H1 (cell line): ENCODE measurements around the gene PARD3. TPM values are rescaled to one million over a fixed set of nuclear protein-coding genes. Genes with fewer than 3 reads are reported as not detected.

ENCODE experiments used
- ATF2 ChIP-seq: IDR thresholded peaks from 2 replicates; pipeline ENCODE4 v1.6.1; 2012; ENCODE audit warnings: low read length, inconsistent platforms
- BCL11A ChIP-seq, 2 experiments: IDR thresholded peaks; one replicate each; pipeline ENCODE4 v1.6.1; 2011; ENCODE audit warnings: low read depth in 2 of 2, low read length in 2 of 2, mild to moderate bottlenecking in 2 of 2
- CREB1 ChIP-seq: IDR thresholded peaks from 2 replicates; pipeline ENCODE4 v1.6.1; 2012; ENCODE audit warnings: inconsistent platforms
- FOSL1 ChIP-seq: IDR thresholded peaks from 2 replicates; pipeline ENCODE4 v1.6.1; 2011; ENCODE audit warnings: mild to moderate bottlenecking, low read depth, low read length, moderate library complexity; ENCODE audit not compliant: insufficient read depth
- HDAC2 ChIP-seq, 2 experiments: fragments of 300-600 bp in 1 of 2; sonication (generic) in 1 of 2; IDR thresholded peaks; 2 replicates each; pipeline ENCODE4 v1.6.1; 2011 to 2012; ENCODE audit warnings: low read depth in 2 of 2, low read length in 2 of 2, mild to moderate bottlenecking in 2 of 2, moderate library complexity in 2 of 2, borderline replicate concordance in 1 of 2, inconsistent platforms in 1 of 2
- PHF8 ChIP-seq: fragments of 200-600 bp; sonication (generic); conservative IDR thresholded peaks from 2 replicates; pipeline ENCODE4 v1.7.1; 2012; ENCODE audit warnings: low read depth, mild to moderate bottlenecking, inconsistent platforms, low read length, moderate library complexity
- RBBP5 ChIP-seq: IDR thresholded peaks from 2 replicates; pipeline ENCODE4 v1.7.1; 2012; ENCODE audit warnings: low read depth, mild to moderate bottlenecking, inconsistent platforms, low read length, moderate library complexity, borderline replicate concordance
- TAF1 ChIP-seq: IDR thresholded peaks from 2 replicates; pipeline ENCODE4 v1.6.1; 2011; ENCODE audit warnings: mild to moderate bottlenecking, low read depth, low read length
- polyA plus RNA-seq, 7 experiments: library from polyadenylated mRNA; depleted of rRNA in 3 of 7; stranded (reverse) in 5 of 7; unstranded in 2 of 7; fragments of >200 nt in 5 of 7; fragments of 200-250 nt in 2 of 7; gene quantifications; 1 replicate in 5 of 7; 2 replicates in 1 of 7; 4 replicates in 1 of 7; pipeline versions ENCODE4 v1.2.1 to v1.2.3, GENCODE V29; 2011 to 2013; ENCODE audit warnings: missing spikeins in 2 of 7, mixed read lengths in 2 of 7
- total RNA-seq: library from RNA; stranded (reverse); fragmentation: NEBNext Ultra II Directional; extraction: Animal tissue kit (Norgen Biotek cat#: 25700); gene quantifications from 2 replicates; pipeline ENCODE4 v1.2.1, GENCODE V29; 2021

The PARD3 gene
- total and polyA plus RNA-seq, 2 of the 8 experiments (the other 6 are each of a cell fraction or from before 2014, with no cell fraction given) = 19.7 to 49.1 TPM

DNA sequence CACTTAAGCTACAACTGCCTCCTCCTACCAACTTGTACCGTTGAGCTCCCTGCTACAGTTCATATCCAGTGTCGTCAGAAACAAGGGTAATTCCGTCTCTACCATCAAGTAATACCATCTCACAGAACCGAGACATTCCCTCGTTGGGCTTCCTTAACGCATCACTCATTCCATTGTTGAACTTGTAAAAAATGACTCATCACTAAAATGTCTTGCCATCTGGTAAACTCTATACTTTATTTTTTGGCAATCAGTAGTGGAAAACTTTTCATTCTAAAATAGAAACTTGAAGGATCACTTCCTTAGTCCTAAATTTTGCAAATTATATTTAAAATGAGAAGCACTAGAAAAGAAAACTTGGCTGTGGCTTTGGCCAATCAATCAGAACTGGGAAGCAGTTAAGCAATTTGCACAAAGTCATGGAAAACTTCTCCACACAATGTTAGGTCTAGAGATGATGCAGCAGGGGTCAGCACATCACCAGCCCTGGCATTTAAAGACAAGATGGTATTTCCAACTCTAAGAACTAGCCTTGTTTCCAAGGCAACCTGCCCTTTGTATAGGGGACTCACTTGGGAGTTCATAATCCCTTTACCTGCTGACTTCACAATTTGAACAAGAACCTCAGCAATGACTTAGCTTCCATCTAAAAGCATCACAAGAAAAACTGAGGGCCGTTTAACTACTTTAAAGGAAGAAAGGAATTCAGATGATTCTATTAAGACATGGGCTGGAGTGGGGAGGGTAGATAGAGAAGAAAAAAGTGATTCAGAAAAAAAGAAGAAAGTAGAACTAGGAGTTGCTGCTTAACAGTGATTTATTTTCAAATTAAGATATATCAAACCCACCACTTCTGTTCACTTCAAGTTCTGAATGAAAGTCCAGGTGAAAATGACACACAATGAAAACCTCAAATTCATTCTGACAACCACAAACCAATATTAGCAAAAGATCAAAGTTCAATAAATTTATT is 288.1 kb downstream of the PARD3 start (continued):
- no peak for TF ChIP-seq HDAC2 (IDR thresholded peaks at IDR 0.05; ENCODE audit: borderline replicate concordance in 1 of 2, low read depth in 2 of 2, low read length in 2 of 2)
- no peak for TF ChIP-seq BCL11A (IDR thresholded peaks at IDR 0.05; ENCODE audit: low read depth in 2 of 2, low read length in 2 of 2)
- TF ChIP-seq CREB1 = peak; percentile 34; the same call in 1 of the 2 replicates
- TF ChIP-seq TAF1 = no peak
- TF ChIP-seq RBBP5 = no peak
- no peak for TF ChIP-seq FOSL1
- TF ChIP-seq ATF2 = no peak
- no peak for TF ChIP-seq PHF8
